GM21786 (cell line): ENCODE results near the gene TSPO.
"Not testable (repeated sequence)": the region's sequence is repeated elsewhere in the genome, so short reads cannot be mapped to it uniquely, and the experiment has no call there.

Source experiments
- ATAC-seq: cut with Tn5 transposase; IDR thresholded peaks from one replicate; pipeline ENCODE4 v1.9.1; 2021; ENCODE audit not compliant: unreplicated experiment

Gene TSPO

GRCh38 chr22:43151251-43152002 lies at the start of gene TSPO:
TSS of gene TSPO (plus strand) at chr22:43151559. CDS start at chr22:43159239, 7,680 bp downstream.
- no peak for ATAC-seq

- not testable (repeated sequence) for ATAC-seq
Measured at GRCh38 chr22:43104056-43104625, 47.2 kb upstream of the TSPO start.

- not testable (repeated sequence) for ATAC-seq
Measured at GRCh38 chr22:43104950-43105349, 46.4 kb upstream of the TSPO start.

- no peak for ATAC-seq
Measured at GRCh38 chr22:43106302-43106701, 45.1 kb upstream of the TSPO start.

GRCh38 chr22:43109511-43109910 lies 41.8 kb upstream of the TSPO start:
- ATAC-seq = no peak

- no peak for ATAC-seq
Measured at GRCh38 chr22:43109921-43110443, 41.4 kb upstream of the TSPO start.

GRCh38 chr22:43110444-43110926 lies 40.9 kb upstream of the TSPO start, which contains the start of gene BIK:
TSS of gene BIK (plus strand) at chr22:43110750. CDS start at chr22:43124023, 13,273 bp downstream.
- no peak for ATAC-seq

- ATAC-seq = no peak
Measured at GRCh38 chr22:43110927-43111623, 40.3 kb upstream of the TSPO start.

- no peak for ATAC-seq
Measured at GRCh38 chr22:43113526-43114251, 37.7 kb upstream of the TSPO start.

GRCh38 chr22:43114958-43115357 lies 36.4 kb upstream of the TSPO start:
- no peak for ATAC-seq

GRCh38 chr22:43116932-43117331 lies 34.4 kb upstream of the TSPO start:
- no peak for ATAC-seq

- no peak for ATAC-seq
Measured at GRCh38 chr22:43118024-43118849, 33.1 kb upstream of the TSPO start.

GRCh38 chr22:43118953-43119458 lies 32.4 kb upstream of the TSPO start:
- no peak for ATAC-seq

- no peak for ATAC-seq
Measured at GRCh38 chr22:43126501-43127165, 24.7 kb upstream of the TSPO start.

- no peak for ATAC-seq
Measured at GRCh38 chr22:43127166-43127908, 24.0 kb upstream of the TSPO start.

GRCh38 chr22:43128116-43128515 lies 23.2 kb upstream of the TSPO start:
- ATAC-seq = no peak

GRCh38 chr22:43128928-43129424 lies 22.4 kb upstream of the TSPO start:
- no peak for ATAC-seq
